Raji (cell line): ENCODE results near the gene NME3.

Experiments used
- POLR2A ChIP-seq: IDR thresholded peaks from 2 replicates; pipeline ENCODE4 v1.6.1; 2011; ENCODE audit warnings: low read depth, low read length, control low read depth; ENCODE audit not compliant: insufficient read depth

NME3 gene

GRCh38 chr16:1761751-1762150 is 9.6 kb downstream of the NME3 start:
- TF ChIP-seq POLR2A, result no peak

- no peak for TF ChIP-seq POLR2A
Measured at GRCh38 chr16:1760911-1761310, 10.4 kb downstream of the NME3 start.

- no peak for TF ChIP-seq POLR2A
Measured at GRCh38 chr16:1759511-1759910, 11.8 kb downstream of the NME3 start.

GRCh38 chr16:1758923-1759322 is 12.4 kb downstream of the NME3 start:
- TF ChIP-seq POLR2A, result no peak

GRCh38 chr16:1757714-1758461 is 13.5 kb downstream of the NME3 start:
- TF ChIP-seq POLR2A, result no peak

GRCh38 chr16:1754204-1754603 is 17.1 kb downstream of the NME3 start:
- TF ChIP-seq POLR2A, result no peak

- TF ChIP-seq POLR2A, result no peak
Measured at GRCh38 chr16:1752853-1753252, 18.5 kb downstream of the NME3 start.

- no peak for TF ChIP-seq POLR2A
Measured at GRCh38 chr16:1751946-1752345, 19.4 kb downstream of the NME3 start.

- no peak for TF ChIP-seq POLR2A
Measured at GRCh38 chr16:1749152-1750117, 21.9 kb downstream of the NME3 start.

- TF ChIP-seq POLR2A, result no peak
Measured at GRCh38 chr16:1747934-1748333, 23.4 kb downstream of the NME3 start.

- TF ChIP-seq POLR2A, result no peak
Measured at GRCh38 chr16:1746693-1747195, 24.6 kb downstream of the NME3 start.

- no peak for TF ChIP-seq POLR2A
Measured at GRCh38 chr16:1745900-1746692, 25.2 kb downstream of the NME3 start.

GRCh38 chr16:1745181-1745899 is 26.0 kb downstream of the NME3 start:
- no peak for TF ChIP-seq POLR2A

- TF ChIP-seq POLR2A, result no peak
Measured at GRCh38 chr16:1744338-1744840, 27.0 kb downstream of the NME3 start.
